Vagina (tissue), 2 donors: ENCODE data around the gene APBA1. TPM values are rescaled to one million over a fixed set of nuclear protein-coding genes. Genes with fewer than 3 reads are reported as not detected.

Experiments
- DNase-seq, 2 donors: peaks; one replicate each; pipeline ENCODE4 v3.0.0-alpha.2; 2017; ENCODE audit errors: extremely low spot score in 2 of 2
- H3K27ac ChIP-seq: fragments of 200-600 bp; sonication (generic); one replicate; pipeline ENCODE4 v1.5.1; 2019
- H3K27me3 ChIP-seq: fragments of 200-600 bp; sonication (generic); one replicate; pipeline ENCODE4 v1.5.1; 2019
- H3K36me3 ChIP-seq, 2 donors: fragments of 200-600 bp; sonication (generic); one replicate each; pipeline ENCODE4 v1.5.1; 2017 to 2019
- H3K4me1 ChIP-seq: fragments of 200-600 bp; sonication (generic); one replicate; pipeline ENCODE4 v1.5.1; 2019
- H3K4me3 ChIP-seq, 2 donors: fragments of 200-600 bp; sonication (generic); 1 replicate in 1 of 2; 2 replicates in 1 of 2; pipeline ENCODE4 v1.5.1; 2016 to 2019
- H3K9me3 ChIP-seq: fragments of 200-600 bp; sonication (generic); one replicate; pipeline ENCODE4 v1.5.1; 2019
- CTCF ChIP-seq, 3 experiments: fragments of 450-650 bp in 2 of 3; fragments of 200-600 bp in 1 of 3; sonication (generic) in 1 of 3; IDR thresholded peaks; one replicate each; pipeline ENCODE4 v1.5.1; 2017 to 2019; ENCODE audit warnings: antibody characterized with exemption in 3 of 3, mild to moderate bottlenecking in 2 of 3, moderate library complexity in 2 of 3
- POLR2A ChIP-seq, 2 donors: fragments of 450-650 bp; IDR thresholded peaks; one replicate each; pipeline ENCODE4 v1.6.1; 2017; ENCODE audit warnings: antibody characterized with exemption in 2 of 2, mild to moderate bottlenecking in 2 of 2, moderate library complexity in 2 of 2
- POLR2AphosphoS5 ChIP-seq, 2 donors: sonication (generic); formaldehyde crosslinking; IDR thresholded peaks; one replicate each; pipeline ENCODE4 v1.9.0; 2017; ENCODE audit warnings: antibody characterized with exemption in 2 of 2, mild to moderate bottlenecking in 2 of 2, low read depth in 1 of 2; ENCODE audit not compliant: insufficient read depth in 1 of 2
- intact Hi-C: fragments of 100-400 bp; cut with DNase I; formaldehyde crosslinking; loops from one replicate; pipeline ENCODE4 v1.15.1; 2023
- total RNA-seq: library from RNA; depleted of rRNA; stranded (reverse); fragments of >200 nt; gene quantifications from one replicate; pipeline ENCODE4 v1.2.3, GENCODE V29; 2016

The APBA1 gene
- total RNA-seq, 1 donor from 2014 or later = 13.3 TPM

GRCh38 chr9:69542942-69543704 lies 129.0 kb downstream of the APBA1 start:
- peaks cover 7% of the 10 kb centered on the region for H3K4me1 ChIP-seq
- no peak for DNase-seq
- H3K4me3 ChIP-seq = no peak overlapping the region
- no peaks in the 10 kb centered on the region for H3K36me3 ChIP-seq
- H3K9me3 ChIP-seq = no peaks in the 10 kb centered on the region
- intact Hi-C loops = no loop called here
- H3K27me3 ChIP-seq = no peaks in the 10 kb centered on the region
- H3K27ac ChIP-seq = no peak overlapping the region
- TF ChIP-seq POLR2AphosphoS5 (IDR thresholded peaks at IDR 0.05; ENCODE audit: insufficient read depth in 1 of 2, low read depth in 1 of 2) (no peak), POLR2A (IDR thresholded peaks at IDR 0.05) (no peak), CTCF (IDR thresholded peaks at IDR 0.05) (no peak)

GRCh38 chr9:69542058-69542457 lies 130.1 kb downstream of the APBA1 start:
- TF ChIP-seq CTCF (IDR thresholded peaks at IDR 0.05) (no peak), POLR2A (IDR thresholded peaks at IDR 0.05) (no peak), POLR2AphosphoS5 (IDR thresholded peaks at IDR 0.05; ENCODE audit: insufficient read depth in 1 of 2, low read depth in 1 of 2) (no peak)
- Histone ChIP-seq H3K4me3 (no peak overlapping the region), H3K9me3 (no peaks in the 10 kb centered on the region), H3K27ac (no peak overlapping the region), H3K27me3 (no peaks in the 10 kb centered on the region), H3K36me3 (no peaks in the 10 kb centered on the region), H3K4me1 (peaks cover 7% of the 10 kb centered on the region)
- DNase-seq = no peak
- intact Hi-C loops = no loop called here

GRCh38 chr9:69535911-69536310 lies 136.3 kb downstream of the APBA1 start:
- TF ChIP-seq POLR2AphosphoS5 (IDR thresholded peaks at IDR 0.05; ENCODE audit: insufficient read depth in 1 of 2, low read depth in 1 of 2) = no peak
- no peak for TF ChIP-seq POLR2A (IDR thresholded peaks at IDR 0.05)
- no peak for TF ChIP-seq CTCF (IDR thresholded peaks at IDR 0.05)
- Histone ChIP-seq H3K4me3 (no peak overlapping the region), H3K9me3 (no peaks in the 10 kb centered on the region), H3K4me1 (no peaks in the 10 kb centered on the region), H3K27ac (no peak overlapping the region), H3K27me3 (no peaks in the 10 kb centered on the region), H3K36me3 (no peaks in the 10 kb centered on the region)
- DNase-seq = no peak
- intact Hi-C loops = no loop called here

GRCh38 chr9:69535286-69535832 lies 136.8 kb downstream of the APBA1 start:
- no peak for DNase-seq
- Histone ChIP-seq H3K27me3 (no peaks in the 10 kb centered on the region), H3K4me3 (no peak overlapping the region), H3K27ac (no peak overlapping the region), H3K9me3 (no peaks in the 10 kb centered on the region), H3K4me1 (no peaks in the 10 kb centered on the region), H3K36me3 (no peaks in the 10 kb centered on the region)
- TF ChIP-seq CTCF (IDR thresholded peaks at IDR 0.05) = no peak
- TF ChIP-seq POLR2A (IDR thresholded peaks at IDR 0.05) = no peak
- TF ChIP-seq POLR2AphosphoS5 (IDR thresholded peaks at IDR 0.05; ENCODE audit: insufficient read depth in 1 of 2, low read depth in 1 of 2) = no peak
- intact Hi-C loops = no loop called here

- Histone ChIP-seq H3K4me3 (no peak overlapping the region), H3K36me3 (no peaks in the 10 kb centered on the region), H3K9me3 (no peaks in the 10 kb centered on the region), H3K4me1 (no peaks in the 10 kb centered on the region), H3K27ac (no peak overlapping the region), H3K27me3 (no peaks in the 10 kb centered on the region)
- DNase-seq = no peak
- intact Hi-C loops = no loop called here
- TF ChIP-seq POLR2AphosphoS5 (IDR thresholded peaks at IDR 0.05; ENCODE audit: insufficient read depth in 1 of 2, low read depth in 1 of 2) = no peak
Observed at GRCh38 chr9:69532396-69532795, 139.8 kb downstream of the APBA1 start.
